ENCODE measurements around the gene ENTREP1.
"Not testable (repeated sequence)": the region's sequence is repeated elsewhere in the genome, so short reads cannot be mapped to it uniquely, and the experiment has no call there.

The ENTREP1 gene

GRCh38 chr9:69420611-69421270 is 95.7 kb downstream of the ENTREP1 start:
- DNase-seq: no peak

- DNase-seq: no peak
These were observed 97.1 kb downstream of the ENTREP1 start for GRCh38 chr9:69421908-69422801.

- DNase-seq: no peak
These were observed 100.3 kb downstream of the ENTREP1 start for GRCh38 chr9:69425136-69425801.

GRCh38 chr9:69427286-69427685 is 102.3 kb downstream of the ENTREP1 start:
- no peak for DNase-seq

- no peak for DNase-seq
These were observed 103.2 kb downstream of the ENTREP1 start for GRCh38 chr9:69428017-69428785.

GRCh38 chr9:69429281-69429680 is 104.3 kb downstream of the ENTREP1 start:
- no peak for DNase-seq

- no peak for DNase-seq
These were observed 105.2 kb downstream of the ENTREP1 start for GRCh38 chr9:69430206-69430605.

GRCh38 chr9:69431203-69431602 is 106.2 kb downstream of the ENTREP1 start:
- DNase-seq: no peak

GRCh38 chr9:69431777-69432176 is 106.8 kb downstream of the ENTREP1 start:
- no peak for DNase-seq

GRCh38 chr9:69432623-69433022 is 107.6 kb downstream of the ENTREP1 start:
- DNase-seq: no peak

- no peak for DNase-seq
These were observed 108.4 kb downstream of the ENTREP1 start for GRCh38 chr9:69433392-69433791.

GRCh38 chr9:69433968-69434367 is 109.0 kb downstream of the ENTREP1 start:
- DNase-seq: no peak

- not testable (repeated sequence) for DNase-seq
These were observed 114.6 kb downstream of the ENTREP1 start for GRCh38 chr9:69439654-69440053.

GRCh38 chr9:69440254-69440955 is 115.4 kb downstream of the ENTREP1 start:
- DNase-seq: not testable (repeated sequence)

Data from NCI-H524 treated with DMSO at 0.1 percent for 48 hours (cell line).